Urinary bladder (tissue), 4 donors: ENCODE results near the gene PRKAG1. TPM values are rescaled to one million over a fixed set of nuclear protein-coding genes. Genes with fewer than 3 reads are reported as not detected.

Source experiments
- DNase-seq: peaks from one replicate; pipeline ENCODE4 v3.0.0-alpha.2; 2015; ENCODE audit errors: extremely low spot score
- H3K27ac ChIP-seq: one replicate; pipeline ENCODE4 v1.5.1; 2013; ENCODE audit warnings: low read depth, mild to moderate bottlenecking, moderate library complexity
- H3K36me3 ChIP-seq: one replicate; pipeline ENCODE4 v1.6.1; 2013; ENCODE audit warnings: mild to moderate bottlenecking, moderate library complexity; ENCODE audit not compliant: insufficient read depth
- H3K4me1 ChIP-seq: one replicate; pipeline ENCODE4 v1.6.1; 2013; ENCODE audit warnings: mild to moderate bottlenecking, moderate library complexity; ENCODE audit not compliant: insufficient read depth
- H3K4me3 ChIP-seq: one replicate; pipeline ENCODE4 v1.5.1; 2013; ENCODE audit warnings: low read depth, low read length
- WGBS: extraction: QIAGEN DNeasy Blood & Tissue Kit; methylation state at CpG from one replicate; pipeline ENCODE4 v1.1.7; 2013; 5-methylcytosine and 5-hydroxymethylcytosine counted together
- polyA plus RNA-seq: library from polyadenylated mRNA; stranded (reverse); fragments of 200-250 nt; gene quantifications from one replicate; pipeline ENCODE4 v1.2.3, GENCODE V29; 2013
- total RNA-seq: library from RNA; depleted of rRNA; stranded (reverse); fragments of >200 nt; gene quantifications from one replicate; pipeline ENCODE4 v1.2.3, GENCODE V29; 2014
- donor health status: healthy with polysubstance abuse.
- donor health status: healthy.

PRKAG1 gene
- total and polyA plus RNA-seq, 2 donors = 41.8 to 63.3 TPM

DNA sequence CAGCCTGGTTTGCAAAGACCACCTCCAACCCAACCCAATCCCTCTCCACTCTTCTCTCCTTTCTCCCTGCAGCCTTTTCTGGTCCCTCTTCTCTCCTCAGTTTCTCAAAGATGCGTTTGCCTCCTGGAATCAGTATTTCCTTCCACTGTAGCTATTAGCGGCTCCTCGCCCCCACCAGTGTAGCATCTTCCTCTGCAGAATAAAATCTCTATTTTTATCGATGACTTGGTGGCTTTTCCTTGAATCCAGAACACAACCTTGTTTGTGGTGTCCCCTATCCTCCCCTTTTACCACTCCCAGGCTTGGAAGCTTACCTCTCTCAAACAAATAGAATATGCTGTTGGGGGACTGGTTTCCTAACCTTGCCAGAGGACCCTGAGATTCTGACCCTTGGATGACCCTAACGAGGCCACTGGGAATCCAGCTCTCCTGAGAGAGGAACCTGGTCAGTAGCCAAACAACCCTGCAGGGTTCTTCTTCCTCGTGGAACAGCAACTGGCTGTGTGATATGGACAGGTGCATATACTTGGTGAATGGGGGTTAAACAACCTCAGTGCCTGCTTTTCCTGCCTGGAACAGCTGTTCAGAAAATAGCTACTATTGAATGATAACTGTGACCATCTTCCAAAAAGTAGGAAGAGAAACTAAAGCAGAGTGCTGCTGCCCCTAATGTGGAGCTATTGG is 36.0 kb downstream of the PRKAG1 start:
- WGBS = 46% methylated on average over 6 of the region's 6 CpGs
- H3K27ac ChIP-seq = no peak overlapping the region
- no peaks in the 10 kb centered on the region for H3K4me1 ChIP-seq
- no peaks in the 10 kb centered on the region for H3K36me3 ChIP-seq
- H3K4me3 ChIP-seq = no peak overlapping the region
- no peak for DNase-seq

DNA sequence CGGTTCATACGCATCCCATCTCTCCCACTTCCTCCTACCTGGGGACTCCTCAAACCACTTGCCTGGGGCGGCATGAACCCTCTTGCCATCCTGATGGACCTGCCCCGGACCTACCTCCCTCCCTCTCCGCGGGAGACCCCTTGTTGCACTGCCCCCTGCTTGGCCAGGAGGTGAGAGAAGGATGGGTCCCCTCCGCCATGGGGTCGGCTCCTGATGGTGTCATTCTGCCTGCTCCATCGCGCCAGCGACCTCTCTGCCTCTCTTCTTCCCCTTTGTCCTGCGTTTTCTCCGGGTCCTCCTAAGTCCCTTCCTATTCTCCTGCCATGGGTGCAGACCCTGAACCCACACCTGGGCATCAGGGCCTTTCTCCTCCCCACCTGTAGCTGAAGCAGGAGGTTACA is 36.8 kb downstream of the PRKAG1 start:
- WGBS = 9% methylated on average over 13 of the region's 13 CpGs
- Histone ChIP-seq H3K27ac (no peak overlapping the region), H3K4me3 (no peak overlapping the region), H3K4me1 (no peaks in the 10 kb centered on the region), H3K36me3 (no peaks in the 10 kb centered on the region)
- DNase-seq = no peak

DNA sequence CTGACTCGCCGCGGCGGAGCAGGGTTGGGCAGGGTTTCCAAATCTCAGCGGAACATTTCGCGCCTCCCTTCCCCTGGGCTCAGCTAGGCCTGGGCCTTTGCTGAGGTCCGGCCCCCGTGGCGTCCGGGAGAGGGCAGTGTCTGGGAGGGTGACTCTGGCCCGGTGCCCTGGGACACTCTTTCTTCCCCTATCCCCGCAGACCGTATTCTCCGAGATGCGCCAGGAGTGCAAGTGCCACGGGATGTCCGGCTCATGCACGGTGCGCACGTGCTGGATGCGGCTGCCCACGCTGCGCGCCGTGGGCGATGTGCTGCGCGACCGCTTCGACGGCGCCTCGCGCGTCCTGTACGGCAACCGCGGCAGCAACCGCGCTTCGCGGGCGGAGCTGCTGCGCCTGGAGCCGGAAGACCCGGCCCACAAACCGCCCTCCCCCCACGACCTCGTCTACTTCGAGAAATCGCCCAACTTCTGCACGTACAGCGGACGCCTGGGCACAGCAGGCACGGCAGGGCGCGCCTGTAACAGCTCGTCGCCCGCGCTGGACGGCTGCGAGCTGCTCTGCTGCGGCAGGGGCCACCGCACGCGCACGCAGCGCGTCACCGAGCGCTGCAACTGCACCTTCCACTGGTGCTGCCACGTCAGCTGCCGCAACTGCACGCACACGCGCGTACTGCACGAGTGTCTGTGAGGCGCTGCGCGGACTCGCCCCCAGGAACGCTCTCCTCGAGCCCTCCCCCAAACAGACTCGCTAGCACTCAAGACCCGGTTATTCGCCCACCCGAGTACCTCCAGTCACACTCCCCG is 37.4 kb downstream of the PRKAG1 start:
- no peak overlapping the region for H3K4me3 ChIP-seq
- WGBS = 2% methylated on average over 91 of the region's 91 CpGs

DNA sequence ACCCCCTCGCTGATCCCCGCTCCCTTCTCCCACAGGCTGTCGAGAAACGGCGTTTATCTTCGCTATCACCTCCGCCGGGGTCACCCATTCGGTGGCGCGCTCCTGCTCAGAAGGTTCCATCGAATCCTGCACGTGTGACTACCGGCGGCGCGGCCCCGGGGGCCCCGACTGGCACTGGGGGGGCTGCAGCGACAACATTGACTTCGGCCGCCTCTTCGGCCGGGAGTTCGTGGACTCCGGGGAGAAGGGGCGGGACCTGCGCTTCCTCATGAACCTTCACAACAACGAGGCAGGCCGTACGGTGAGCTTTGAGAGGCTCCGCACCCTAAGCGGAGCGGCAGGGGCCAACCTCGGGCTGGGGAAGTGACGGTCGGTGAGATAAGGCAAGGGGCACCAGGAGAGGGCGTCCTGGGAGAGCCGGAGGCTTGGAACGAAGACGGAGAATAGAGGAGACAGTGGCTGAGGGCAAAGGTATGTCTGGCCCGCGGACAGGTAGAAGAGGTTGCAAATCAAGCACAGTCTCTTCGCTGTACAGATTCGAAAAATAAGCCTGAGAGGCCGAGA is 38.1 kb downstream of the PRKAG1 start:
- no peak overlapping the region for H3K27ac ChIP-seq
- no peak for DNase-seq
- H3K4me3 ChIP-seq = peak overlapping the region; percentile 23
- no peaks in the 10 kb centered on the region for H3K4me1 ChIP-seq
- no peaks in the 10 kb centered on the region for H3K36me3 ChIP-seq
- 2% methylated on average over 46 of the region's 46 CpGs for WGBS

More for the DNA sequence above, 37.4 kb downstream of the PRKAG1 start:
- DNase-seq = no peak
- Histone ChIP-seq H3K4me1 (no peaks in the 10 kb centered on the region), H3K36me3 (no peaks in the 10 kb centered on the region), H3K27ac (no peak overlapping the region)

DNA sequence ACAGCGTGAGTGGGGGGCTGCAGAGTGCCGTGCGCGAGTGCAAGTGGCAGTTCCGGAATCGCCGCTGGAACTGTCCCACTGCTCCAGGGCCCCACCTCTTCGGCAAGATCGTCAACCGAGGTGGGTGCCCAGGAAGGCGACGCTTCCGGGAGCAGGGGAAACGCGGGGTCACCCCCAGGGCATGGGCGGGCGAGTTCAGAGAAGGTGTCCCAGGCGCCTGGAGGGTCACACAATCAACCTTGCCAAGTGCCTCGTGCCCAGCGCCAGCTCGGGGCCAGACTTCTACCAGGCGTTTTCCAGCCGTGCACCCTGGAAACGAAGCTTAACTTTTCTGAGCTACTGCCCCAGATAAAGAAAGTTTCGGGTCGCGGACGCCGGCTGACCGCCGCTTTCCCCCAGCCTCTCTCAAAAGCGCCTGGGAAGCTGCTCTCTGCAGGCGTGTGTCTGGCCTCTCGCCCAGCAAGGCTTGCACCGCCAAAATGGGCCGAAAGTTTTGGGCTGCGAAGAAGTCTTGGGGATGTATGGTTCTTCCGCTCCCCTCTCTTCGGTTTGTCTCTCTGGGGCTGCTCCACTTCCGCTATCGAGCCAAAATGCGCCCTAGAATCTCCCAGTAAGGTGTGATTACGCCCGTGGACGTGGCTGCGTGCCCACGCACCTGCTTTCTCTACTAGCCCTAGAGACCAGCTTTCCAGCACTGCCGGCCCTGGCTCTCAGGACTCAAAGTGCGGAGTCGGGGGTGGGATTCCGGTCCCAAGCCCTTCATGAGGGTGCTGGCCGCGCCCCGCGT is 38.8 kb downstream of the PRKAG1 start:
- no peaks in the 10 kb centered on the region for H3K4me1 ChIP-seq
- WGBS = 2% methylated on average over 55 of the region's 55 CpGs

DNA sequence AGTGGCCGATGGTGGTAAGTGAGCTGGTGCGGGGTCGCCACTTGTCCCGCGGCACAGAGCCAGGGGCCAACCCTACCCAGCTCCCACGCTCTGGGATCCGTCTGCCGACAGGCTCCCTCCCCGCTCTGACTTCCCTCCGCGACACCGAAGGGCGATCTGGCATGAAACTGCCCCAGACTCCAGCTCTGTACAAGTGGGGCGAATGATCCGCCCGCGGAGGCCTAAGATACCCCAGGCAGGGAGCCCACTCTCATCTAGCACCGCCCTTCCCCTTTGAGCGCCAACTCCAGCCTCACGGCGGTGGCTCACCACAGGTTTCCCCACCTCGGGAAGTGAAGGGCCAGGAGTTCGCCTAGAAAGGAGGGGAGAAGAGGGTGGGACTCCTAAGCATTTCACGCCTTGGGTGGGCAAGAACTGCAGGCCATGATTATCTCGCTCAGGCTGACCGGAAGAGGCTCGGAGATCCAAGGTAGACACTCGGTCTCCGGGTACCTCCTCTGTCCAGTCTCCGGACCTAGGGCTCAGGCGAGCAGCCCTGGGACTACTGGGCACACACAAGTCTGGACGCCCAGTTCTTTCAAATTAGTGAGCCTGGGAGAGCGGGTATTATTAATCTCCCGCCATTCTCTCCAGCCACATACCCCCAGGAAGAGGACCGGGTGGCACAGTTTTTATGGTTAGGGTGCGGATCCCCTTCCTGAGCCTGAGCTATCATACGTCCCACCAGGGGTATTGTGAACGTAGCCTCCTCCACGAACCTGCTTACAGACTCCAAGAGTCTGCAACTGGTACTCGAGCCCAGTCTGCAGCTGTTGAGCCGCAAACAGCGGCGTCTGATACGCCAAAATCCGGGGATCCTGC is 39.6 kb downstream of the PRKAG1 start:
- H3K27ac ChIP-seq = no peak overlapping the region
- no peak for DNase-seq
- no peaks in the 10 kb centered on the region for H3K4me1 ChIP-seq
- H3K4me3 ChIP-seq = peak overlapping the region; percentile 24
- WGBS = 4% methylated on average over 45 of the region's 45 CpGs
- no peaks in the 10 kb centered on the region for H3K36me3 ChIP-seq

More for the DNA sequence above, 38.8 kb downstream of the PRKAG1 start:
- no peak for DNase-seq
- Histone ChIP-seq H3K36me3 (no peaks in the 10 kb centered on the region), H3K4me3 (peak overlapping the region; percentile 23), H3K27ac (no peak overlapping the region)

DNA sequence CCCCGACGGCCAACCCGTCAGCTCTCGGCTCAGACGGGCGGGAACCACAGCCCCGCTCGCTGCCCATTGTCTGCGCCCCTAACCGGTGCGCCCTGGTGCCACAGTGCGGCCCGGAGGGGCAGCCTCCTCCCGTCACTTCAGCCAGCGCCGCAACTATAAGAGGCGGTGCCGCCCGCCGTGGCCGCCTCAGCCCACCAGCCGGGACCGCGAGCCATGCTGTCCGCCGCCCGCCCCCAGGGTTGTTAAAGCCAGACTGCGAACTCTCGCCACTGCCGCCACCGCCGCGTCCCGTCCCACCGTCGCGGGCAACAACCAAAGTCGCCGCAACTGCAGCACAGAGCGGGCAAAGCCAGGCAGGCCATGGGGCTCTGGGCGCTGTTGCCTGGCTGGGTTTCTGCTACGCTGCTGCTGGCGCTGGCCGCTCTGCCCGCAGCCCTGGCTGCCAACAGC is 40.3 kb downstream of the PRKAG1 start, which contains the start of gene WNT1:
Gene WNT1, plus strand, starts transcription at position 32 of the 450 bp plus-strand sequence. Its CDS starts 329 bp downstream, at position 361.
- WGBS = 1% methylated on average over 45 of the region's 45 CpGs
- H3K4me1 ChIP-seq = no peaks in the 10 kb centered on the region
- no peak for DNase-seq

DNA sequence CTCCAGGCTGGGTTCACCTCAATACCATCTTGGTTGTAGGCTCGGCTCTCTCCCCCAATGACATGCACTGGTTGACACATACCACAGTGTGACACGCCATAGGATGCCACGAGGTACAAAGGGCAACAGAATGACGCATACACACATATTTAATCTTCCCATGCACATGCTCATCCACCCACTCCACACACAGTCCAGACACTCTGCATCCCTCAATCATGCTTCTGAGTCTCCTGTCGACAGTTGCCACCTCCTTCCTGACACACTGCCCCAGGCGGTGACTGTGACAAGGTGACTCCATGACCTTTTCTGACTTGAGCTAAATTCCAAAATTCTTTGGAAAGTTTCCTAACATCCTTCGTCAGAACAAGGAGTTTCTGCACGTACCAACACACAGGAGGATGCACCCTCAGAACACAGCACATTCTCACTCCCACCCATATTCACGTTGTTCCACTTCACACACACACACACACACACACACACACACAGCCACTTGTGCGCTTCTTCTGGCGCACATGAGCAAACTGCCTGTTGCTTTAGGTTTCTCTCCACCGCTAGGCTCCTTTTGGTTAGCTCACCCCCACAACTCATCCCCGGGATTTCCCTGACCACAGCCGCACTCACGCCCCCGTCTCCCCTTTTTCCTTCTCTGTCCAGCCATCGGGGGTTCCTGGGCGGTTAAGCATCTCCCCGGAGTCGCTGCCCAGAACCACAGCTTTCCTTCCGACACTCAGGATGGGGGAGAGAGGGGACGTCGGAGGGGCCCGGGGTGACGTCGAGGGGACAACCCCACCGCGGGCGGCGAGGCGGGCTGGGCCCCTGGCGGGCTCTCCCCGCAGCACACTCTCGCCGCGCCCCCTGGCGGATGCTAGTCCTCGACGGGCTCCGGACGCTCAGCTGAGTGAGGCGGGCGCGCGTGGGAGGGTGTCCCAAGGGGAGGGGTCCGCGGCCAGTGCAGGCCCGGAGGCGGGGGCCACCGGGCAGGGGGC is 41.0 kb downstream of the PRKAG1 start:
- Histone ChIP-seq H3K4me1 (no peaks in the 10 kb centered on the region), H3K36me3 (no peaks in the 10 kb centered on the region), H3K4me3 (peak overlapping the region; percentile 24), H3K27ac (no peak overlapping the region)
- 11% methylated on average over 50 of the region's 50 CpGs for WGBS
- DNase-seq = no peak

More for the DNA sequence above, 40.3 kb downstream of the PRKAG1 start, which contains the start of gene WNT1:
- peak within 1 kb of the TSS; percentile 24 for H3K4me3 ChIP-seq
- no peaks in the 10 kb centered on the region for H3K36me3 ChIP-seq
- H3K27ac ChIP-seq = no peak within 1 kb of the TSS

DNA sequence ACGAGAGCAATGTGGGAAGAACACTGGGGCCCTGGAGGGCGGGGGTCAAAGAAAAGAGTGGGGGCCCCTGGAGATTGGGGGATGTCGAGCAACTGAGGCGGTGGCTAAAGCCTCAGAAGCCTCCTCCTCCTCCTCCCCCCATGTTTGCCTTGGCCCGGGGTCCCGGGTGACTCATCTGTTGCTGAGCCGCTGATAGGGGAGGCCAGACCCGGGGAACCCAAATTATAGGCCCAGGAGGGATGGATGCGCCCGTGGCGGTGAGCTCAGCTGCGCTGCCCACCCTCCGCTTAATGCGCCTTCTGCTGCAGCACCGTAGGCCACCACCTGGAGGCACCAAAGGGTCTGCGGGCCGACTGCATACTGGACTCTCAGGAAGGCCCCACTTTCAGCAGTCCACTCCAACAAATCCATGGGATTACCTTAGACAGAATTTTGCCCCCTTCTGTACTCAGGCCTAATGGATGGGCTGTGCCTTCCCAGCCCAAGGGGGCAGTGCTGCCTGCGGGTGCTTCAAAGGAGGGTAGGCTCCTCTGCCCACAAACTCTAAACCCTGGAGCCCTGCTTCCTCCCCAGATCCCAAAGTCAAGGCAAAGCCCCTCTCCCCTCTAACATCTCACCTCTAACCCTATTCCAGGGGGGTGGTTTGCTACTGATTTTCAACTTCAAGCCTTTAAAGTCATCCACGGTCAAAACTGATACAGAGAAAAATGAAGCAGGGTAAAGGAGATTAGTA is 44.5 kb downstream of the PRKAG1 start:
- DNase-seq = no peak
- Histone ChIP-seq H3K27ac (no peak overlapping the region), H3K4me3 (no peak overlapping the region), H3K36me3 (no peaks in the 10 kb centered on the region), H3K4me1 (no peaks in the 10 kb centered on the region)
- WGBS = 15% methylated on average over 19 of the region's 19 CpGs

DNA sequence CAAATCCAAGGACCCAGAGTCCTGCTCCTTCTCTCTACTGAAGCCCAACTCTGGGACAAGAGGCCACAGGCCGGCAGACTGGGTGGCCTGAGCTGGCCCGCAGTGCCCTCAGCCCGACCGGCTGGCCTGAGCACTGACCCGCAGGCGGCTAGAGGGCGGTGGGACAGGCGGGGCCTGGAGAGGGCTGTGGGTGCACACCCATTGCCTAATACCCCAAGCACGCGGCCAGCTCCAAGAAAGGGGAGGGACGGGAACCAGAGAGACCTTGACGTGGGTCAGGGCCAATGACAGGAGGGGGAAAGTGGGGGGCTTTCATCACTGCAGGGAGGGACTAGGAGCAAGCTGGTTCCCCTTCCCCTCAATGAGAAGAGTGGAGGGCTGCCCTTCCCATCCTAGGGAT is 45.0 kb downstream of the PRKAG1 start:
- H3K4me1 ChIP-seq = no peaks in the 10 kb centered on the region
- no peaks in the 10 kb centered on the region for H3K36me3 ChIP-seq
- no peak for DNase-seq
- 15% methylated on average over 12 of the region's 12 CpGs for WGBS
- H3K4me3 ChIP-seq = no peak overlapping the region
- H3K27ac ChIP-seq = no peak overlapping the region

DNA sequence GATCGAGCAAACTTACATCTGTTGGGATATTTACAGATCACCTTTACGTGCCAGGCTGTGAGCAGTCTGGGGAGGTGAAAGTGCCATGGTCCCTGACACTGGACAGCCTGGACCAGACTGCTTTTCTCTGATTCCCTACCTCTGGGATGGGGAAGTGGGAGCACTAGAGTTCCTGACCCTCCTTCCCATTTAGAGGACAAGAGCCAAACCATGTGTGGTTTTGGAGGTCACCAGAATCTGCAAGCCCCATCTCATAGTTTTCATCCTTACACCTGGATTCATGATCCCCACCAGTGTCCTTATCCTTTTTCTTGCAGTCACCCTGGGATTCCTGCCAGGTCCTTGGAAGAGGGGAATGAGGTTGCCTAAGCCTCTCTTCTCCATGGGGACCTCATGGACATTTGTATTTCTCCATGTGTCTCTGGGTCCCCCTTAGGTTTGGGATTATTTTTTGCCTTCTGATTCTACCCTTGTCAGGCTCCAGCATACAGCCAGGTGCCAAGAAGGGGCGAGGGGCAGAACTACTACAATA is 45.6 kb downstream of the PRKAG1 start:
- Histone ChIP-seq H3K4me1 (no peaks in the 10 kb centered on the region), H3K27ac (no peak overlapping the region), H3K4me3 (no peak overlapping the region), H3K36me3 (no peaks in the 10 kb centered on the region)
- no peak for DNase-seq
- WGBS = 32% methylated on average over 3 of the region's 3 CpGs
